Measurements from ENCODE around the gene GHITM.
"Not testable (repeated sequence)": the region's sequence is repeated elsewhere in the genome, so short reads cannot be mapped to it uniquely, and the experiment has no call there.

DNA sequence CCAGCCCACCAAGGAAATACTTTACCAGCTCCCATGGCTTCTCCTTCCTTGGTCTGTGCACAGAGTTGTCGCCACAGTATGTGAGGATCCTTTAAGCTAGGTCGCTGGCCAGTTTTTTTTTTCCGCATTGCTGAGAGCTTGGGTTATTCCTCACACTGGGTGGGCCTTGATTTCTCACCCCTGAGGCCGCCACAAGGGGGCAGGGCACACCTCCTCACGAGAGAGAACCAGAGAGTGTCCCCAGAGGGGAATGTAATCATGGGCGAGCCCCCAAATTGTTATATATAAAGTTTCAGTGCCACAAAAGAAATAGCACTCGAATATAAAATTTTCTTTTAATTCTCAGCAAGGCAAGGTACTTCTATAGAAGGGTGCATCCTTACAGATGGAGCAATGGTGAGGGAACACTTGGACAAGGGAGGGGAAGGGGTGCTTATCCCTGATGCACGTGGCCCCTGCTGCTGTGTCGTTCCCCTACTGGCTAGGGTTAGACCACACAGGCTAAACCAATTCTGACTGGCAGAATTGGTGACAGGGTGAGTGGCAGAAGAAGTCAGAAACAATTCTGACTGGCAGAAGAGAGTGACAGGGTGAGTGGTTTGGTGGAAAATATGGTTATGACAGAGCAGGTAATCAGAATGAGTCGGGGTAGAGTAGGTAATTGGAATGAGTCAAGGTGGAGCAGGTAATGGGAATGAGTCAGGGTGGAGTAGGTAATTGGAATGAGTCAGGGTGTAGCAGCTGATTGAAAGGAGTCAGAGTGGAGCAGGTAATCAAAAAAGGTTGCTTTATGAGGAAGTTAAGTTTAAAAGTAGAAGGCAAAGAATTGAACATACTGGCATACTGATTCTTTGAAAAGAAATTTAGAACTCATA lies 13.2 kb upstream of the GHITM start:
- not testable (repeated sequence) for TF ChIP-seq EP300 (IDR thresholded peaks at IDR 0.05); POLR2A (IDR thresholded peaks at IDR 0.05; ENCODE audit: low read depth)
- TF ChIP-seq, protein P1, sequence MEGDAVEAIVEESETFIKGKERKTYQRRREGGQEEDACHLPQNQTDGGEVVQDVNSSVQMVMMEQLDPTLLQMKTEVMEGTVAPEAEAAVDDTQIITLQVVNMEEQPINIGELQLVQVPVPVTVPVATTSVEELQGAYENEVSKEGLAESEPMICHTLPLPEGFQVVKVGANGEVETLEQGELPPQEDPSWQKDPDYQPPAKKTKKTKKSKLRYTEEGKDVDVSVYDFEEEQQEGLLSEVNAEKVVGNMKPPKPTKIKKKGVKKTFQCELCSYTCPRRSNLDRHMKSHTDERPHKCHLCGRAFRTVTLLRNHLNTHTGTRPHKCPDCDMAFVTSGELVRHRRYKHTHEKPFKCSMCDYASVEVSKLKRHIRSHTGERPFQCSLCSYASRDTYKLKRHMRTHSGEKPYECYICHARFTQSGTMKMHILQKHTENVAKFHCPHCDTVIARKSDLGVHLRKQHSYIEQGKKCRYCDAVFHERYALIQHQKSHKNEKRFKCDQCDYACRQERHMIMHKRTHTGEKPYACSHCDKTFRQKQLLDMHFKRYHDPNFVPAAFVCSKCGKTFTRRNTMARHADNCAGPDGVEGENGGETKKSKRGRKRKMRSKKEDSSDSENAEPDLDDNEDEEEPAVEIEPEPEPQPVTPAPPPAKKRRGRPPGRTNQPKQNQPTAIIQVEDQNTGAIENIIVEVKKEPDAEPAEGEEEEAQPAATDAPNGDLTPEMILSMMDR (IDR thresholded peaks at IDR 0.05): not testable (repeated sequence)

Data from esophagus muscularis mucosa (tissue), 4 donors.